Stomach smooth muscle (tissue), 2 donors: Measurements from ENCODE around the gene OR8U1.
"Not testable (repeated sequence)": the region's sequence is repeated elsewhere in the genome, so short reads cannot be mapped to it uniquely, and the experiment has no call there.

ENCODE experiments used
- H3K27ac ChIP-seq: one replicate; pipeline ENCODE4 v1.7.0; 2013; ENCODE audit warnings: mild to moderate bottlenecking, low read length, inconsistent platforms
- H3K27me3 ChIP-seq, 2 donors: one replicate each; pipeline ENCODE4 v1.7.0; 2013; ENCODE audit warnings: low read length in 2 of 2; ENCODE audit not compliant: insufficient read depth in 2 of 2, control insufficient read depth in 1 of 2
- H3K36me3 ChIP-seq, 2 donors: one replicate each; pipeline ENCODE4 v1.7.0; 2013; ENCODE audit warnings: low read length in 2 of 2; ENCODE audit not compliant: control insufficient read depth in 2 of 2, insufficient read depth in 2 of 2
- H3K4me1 ChIP-seq: one replicate; pipeline ENCODE4 v1.7.0; 2013; ENCODE audit warnings: low read length; ENCODE audit not compliant: control insufficient read depth, insufficient read depth
- H3K4me3 ChIP-seq, 2 donors: one replicate each; pipeline ENCODE4 v1.7.0; 2013; ENCODE audit warnings: low read length in 2 of 2
- H3K9ac ChIP-seq, 2 donors: one replicate each; pipeline ENCODE4 v1.7.0; 2013; ENCODE audit warnings: low read length in 2 of 2, mild to moderate bottlenecking in 1 of 2
- H3K9me3 ChIP-seq, 2 donors: one replicate each; pipeline ENCODE4 v1.7.0; 2013; ENCODE audit warnings: low read length in 2 of 2; ENCODE audit not compliant: control insufficient read depth in 2 of 2
- donor health status: healthy.
- donor health status: Pancreatic carcinoma.

OR8U1 gene

DNA sequence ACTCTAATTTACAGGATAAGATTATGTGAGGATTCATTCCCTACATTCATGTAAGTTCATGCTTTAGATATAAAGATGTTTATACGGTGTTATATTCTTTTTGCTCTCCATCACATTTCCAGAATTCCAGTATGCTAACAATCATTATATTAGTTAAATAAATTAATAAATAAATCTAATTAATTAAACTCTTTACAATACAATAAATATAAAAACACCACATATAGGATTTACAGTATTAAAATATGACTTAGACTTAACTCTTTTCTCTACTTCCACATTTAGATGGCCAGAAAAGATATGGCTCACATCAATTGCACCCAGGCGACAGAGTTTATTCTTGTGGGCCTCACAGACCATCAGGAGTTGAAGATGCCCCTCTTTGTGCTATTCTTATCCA lies at the start of gene OR8U1:
Gene OR8U1 (plus strand): TSS at position 301 of the 400 bp plus-strand sequence. CDS start 0 bp downstream, at position 301.
- no peaks in the 10 kb centered on the region for H3K9me3 ChIP-seq
- H3K36me3 ChIP-seq = no peaks in the 10 kb centered on the region
- H3K4me3 ChIP-seq = no peak within 1 kb of the TSS

GRCh38 chr11:56331861-56332491 lies 43.4 kb upstream of the OR8U1 start:
- Histone ChIP-seq H3K4me3 (no peak overlapping the region), H3K27ac (no peak overlapping the region), H3K9me3 (no peaks in the 10 kb centered on the region), H3K36me3 (no peaks in the 10 kb centered on the region), H3K9ac (no peak overlapping the region), H3K27me3 (no peaks in the 10 kb centered on the region), H3K4me1 (no peaks in the 10 kb centered on the region)

More for the DNA sequence above, at the start of gene OR8U1:
- H3K27ac ChIP-seq = no peak within 1 kb of the TSS
- no peaks in the 10 kb centered on the region for H3K27me3 ChIP-seq
- no peak within 1 kb of the TSS for H3K9ac ChIP-seq
- H3K4me1 ChIP-seq = no peaks in the 10 kb centered on the region

DNA sequence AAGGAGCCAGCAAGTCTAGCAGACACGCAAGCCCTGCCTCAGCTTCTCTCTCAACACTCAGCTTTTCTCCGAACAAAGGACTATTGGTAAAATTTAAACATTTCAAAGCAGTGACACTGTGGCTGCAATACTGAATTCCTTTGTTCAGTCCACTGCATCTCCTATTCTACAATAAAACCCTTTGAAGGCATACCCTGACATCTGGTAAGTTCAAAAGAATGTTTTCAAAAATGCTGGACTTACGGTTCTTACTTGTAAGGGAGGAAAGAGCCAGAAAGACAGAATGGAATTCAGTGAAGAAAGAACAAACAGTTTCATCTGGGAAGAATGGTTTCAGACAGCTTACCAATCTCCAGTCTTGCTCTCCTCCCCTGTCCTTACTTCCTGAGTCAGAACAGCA lies 42.3 kb upstream of the OR8U1 start:
- no peaks in the 10 kb centered on the region for H3K4me1 ChIP-seq
- no peak overlapping the region for H3K9ac ChIP-seq
- H3K9me3 ChIP-seq = no peaks in the 10 kb centered on the region
- H3K36me3 ChIP-seq = no peaks in the 10 kb centered on the region
- no peak overlapping the region for H3K4me3 ChIP-seq
- H3K27ac ChIP-seq = no peak overlapping the region
- H3K27me3 ChIP-seq = no peaks in the 10 kb centered on the region

DNA sequence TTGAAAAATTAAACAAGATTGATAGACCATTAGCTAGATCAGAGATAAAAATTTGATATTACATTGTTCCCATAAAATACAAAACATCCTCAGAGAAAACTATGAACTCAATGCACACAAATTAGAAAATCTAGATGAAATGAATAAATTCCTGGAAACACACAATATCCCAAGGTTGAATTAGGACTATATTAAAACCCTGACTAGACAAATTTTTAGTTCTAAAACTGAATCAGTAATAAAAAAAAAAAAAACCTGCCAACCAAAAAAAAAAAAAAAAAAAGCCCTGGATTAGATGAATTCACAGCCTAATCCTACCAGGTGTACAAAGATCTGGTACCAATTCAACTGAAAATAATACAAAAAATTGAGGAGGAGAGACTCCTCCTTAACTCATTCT lies 35.1 kb upstream of the OR8U1 start:
- no peaks in the 10 kb centered on the region for H3K4me1 ChIP-seq
- no peak overlapping the region for H3K27ac ChIP-seq
- no peaks in the 10 kb centered on the region for H3K27me3 ChIP-seq
- H3K4me3 ChIP-seq = no peak overlapping the region
- no peaks in the 10 kb centered on the region for H3K9me3 ChIP-seq
- H3K36me3 ChIP-seq = no peaks in the 10 kb centered on the region
- no peak overlapping the region for H3K9ac ChIP-seq

DNA sequence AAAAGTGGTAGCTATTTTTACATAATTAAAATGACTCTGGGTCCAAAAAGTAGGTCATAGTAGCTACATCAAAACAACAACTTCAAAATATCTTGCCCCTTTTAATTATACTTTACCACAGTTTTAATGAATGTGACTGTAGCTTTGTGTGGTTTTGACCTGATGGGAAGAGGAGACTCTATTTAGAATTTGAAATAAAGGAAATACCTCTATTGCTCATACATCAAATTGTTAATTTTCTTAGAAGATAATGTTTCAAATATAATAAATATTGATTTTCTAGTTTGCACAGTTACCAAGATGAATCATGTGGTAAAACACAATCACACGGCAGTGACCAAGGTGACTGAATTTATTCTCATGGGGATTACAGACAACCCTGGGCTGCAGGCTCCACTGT lies 29.7 kb upstream of the OR8U1 start, which contains the start of gene OR8K1:
Gene OR8K1 (plus strand): TSS at position 301 of the 400 bp plus-strand sequence. CDS start 0 bp downstream, at position 301.
- no peaks in the 10 kb centered on the region for H3K36me3 ChIP-seq
- no peak within 1 kb of the TSS for H3K27ac ChIP-seq
- no peak within 1 kb of the TSS for H3K9ac ChIP-seq
- H3K27me3 ChIP-seq = no peaks in the 10 kb centered on the region
- H3K4me1 ChIP-seq = no peaks in the 10 kb centered on the region
- H3K9me3 ChIP-seq = no peaks in the 10 kb centered on the region
- no peak within 1 kb of the TSS for H3K4me3 ChIP-seq

DNA sequence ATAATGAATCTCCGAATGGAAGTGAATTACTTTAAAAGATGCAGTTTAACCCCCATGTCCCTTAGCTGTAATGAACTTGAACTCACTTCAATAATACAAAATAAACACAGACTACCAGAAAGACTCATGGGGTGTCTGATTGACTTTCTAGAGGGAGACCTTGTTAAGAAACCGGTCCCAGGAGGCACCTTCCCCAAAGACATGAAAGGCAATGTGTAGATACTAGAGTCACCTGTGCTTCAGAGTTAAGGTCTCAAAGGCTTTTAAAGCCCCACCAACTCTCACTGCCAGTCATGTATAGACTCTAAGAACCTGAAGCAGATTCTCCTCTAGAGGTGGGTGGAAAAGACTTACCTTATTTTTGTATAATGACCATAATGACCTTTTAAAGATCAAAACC lies 21.4 kb upstream of the OR8U1 start, which contains the start of gene OR8J1:
Gene OR8J1 (plus strand): TSS at position 301 of the 400 bp plus-strand sequence. CDS start 5,956 bp downstream, outside the sequence.
- H3K9me3 ChIP-seq = no peaks in the 10 kb centered on the region
- no peaks in the 10 kb centered on the region for H3K4me1 ChIP-seq
- no peak within 1 kb of the TSS for H3K4me3 ChIP-seq
- H3K9ac ChIP-seq = no peak within 1 kb of the TSS
- no peak within 1 kb of the TSS for H3K27ac ChIP-seq
- H3K36me3 ChIP-seq = no peaks in the 10 kb centered on the region
- H3K27me3 ChIP-seq = no peaks in the 10 kb centered on the region

DNA sequence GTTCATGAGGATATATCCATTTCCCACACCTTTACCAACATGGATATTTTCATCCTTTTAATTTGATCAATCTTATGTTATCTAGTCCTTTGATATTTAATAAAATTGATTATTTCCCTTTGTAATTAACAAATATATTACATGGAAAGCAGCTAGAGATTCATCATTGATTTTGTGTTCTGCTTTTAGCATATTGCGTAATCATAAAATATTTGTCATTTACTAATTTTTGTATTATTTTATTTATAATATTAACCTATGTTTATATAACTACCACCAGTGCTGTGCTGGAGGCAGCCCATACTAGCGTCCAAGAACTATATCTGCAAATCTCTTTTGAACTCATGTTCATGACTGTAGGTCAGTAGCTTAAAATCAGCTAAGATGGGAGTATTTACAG lies 4.7 kb downstream of the OR8U1 start:
- Histone ChIP-seq H3K27me3 (no peaks in the 10 kb centered on the region), H3K4me1 (no peaks in the 10 kb centered on the region), H3K9ac (no peak overlapping the region), H3K27ac (no peak overlapping the region), H3K4me3 (no peak overlapping the region), H3K36me3 (no peaks in the 10 kb centered on the region), H3K9me3 (no peaks in the 10 kb centered on the region)

DNA sequence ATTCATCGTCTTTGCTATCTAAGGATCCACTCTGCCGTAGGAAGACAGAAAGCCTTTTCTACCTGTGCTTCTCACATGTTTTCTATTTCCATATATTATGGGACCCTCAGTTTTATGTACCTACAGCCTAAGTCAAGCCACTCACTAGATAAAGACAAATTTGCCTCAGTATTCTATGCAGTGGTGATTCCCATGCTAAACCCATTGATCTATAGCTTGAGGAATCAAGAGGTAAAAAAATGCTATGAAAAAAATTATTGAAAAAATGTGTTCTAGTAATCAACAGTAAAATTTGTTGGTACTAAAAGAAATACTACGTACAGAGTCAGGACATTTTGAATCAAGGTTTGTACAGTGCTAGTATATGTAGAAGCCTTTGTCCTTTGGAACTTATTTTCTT lies 19.0 kb downstream of the OR8U1 start:
- no peak overlapping the region for H3K9ac ChIP-seq
- H3K4me1 ChIP-seq = no peaks in the 10 kb centered on the region
- no peaks in the 10 kb centered on the region for H3K27me3 ChIP-seq
- no peaks in the 10 kb centered on the region for H3K9me3 ChIP-seq
- H3K4me3 ChIP-seq = no peak overlapping the region
- H3K36me3 ChIP-seq = no peaks in the 10 kb centered on the region
- no peak overlapping the region for H3K27ac ChIP-seq

DNA sequence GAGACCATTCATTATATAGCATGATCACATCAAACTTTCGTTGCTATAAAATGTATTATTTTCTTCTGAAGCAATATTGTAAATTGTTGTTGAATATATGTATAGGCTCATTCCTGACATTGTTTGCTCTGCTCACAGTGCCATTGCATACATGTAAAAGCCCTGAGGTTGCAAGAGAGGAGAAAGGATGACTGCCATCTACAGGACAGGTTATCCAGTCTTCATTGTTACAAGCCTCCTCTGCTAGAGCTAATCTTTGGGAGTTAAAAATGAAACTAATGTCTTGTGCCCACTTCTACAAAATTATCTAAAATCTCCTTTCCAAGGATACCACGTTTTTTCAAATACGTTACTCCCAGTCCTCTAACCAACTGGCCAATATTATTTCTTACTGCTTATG lies 20.6 kb downstream of the OR8U1 start:
- H3K4me1 ChIP-seq = no peaks in the 10 kb centered on the region
- no peaks in the 10 kb centered on the region for H3K9me3 ChIP-seq

GRCh38 chr11:56401858-56402461 lies 26.5 kb downstream of the OR8U1 start:
- H3K27ac ChIP-seq, H3K36me3 ChIP-seq, H3K9me3 ChIP-seq, H3K9ac ChIP-seq, H3K27me3 ChIP-seq, H3K4me1 ChIP-seq, H3K4me3 ChIP-seq: not testable (repeated sequence)

More for the DNA sequence above, 20.6 kb downstream of the OR8U1 start:
- H3K9ac ChIP-seq = no peak overlapping the region
- H3K27ac ChIP-seq = no peak overlapping the region
- H3K4me3 ChIP-seq = no peak overlapping the region
- H3K36me3 ChIP-seq = no peaks in the 10 kb centered on the region
- no peaks in the 10 kb centered on the region for H3K27me3 ChIP-seq

- H3K9me3 ChIP-seq = peaks cover 0 to 3% of the 10 kb centered on the region in 2 donors
- H3K27ac ChIP-seq = no peak overlapping the region
- no peaks in the 10 kb centered on the region for H3K27me3 ChIP-seq
- no peaks in the 10 kb centered on the region for H3K36me3 ChIP-seq
- no peak overlapping the region for H3K4me3 ChIP-seq
- no peak overlapping the region for H3K9ac ChIP-seq
- no peaks in the 10 kb centered on the region for H3K4me1 ChIP-seq
These were observed 29.0 kb downstream of the OR8U1 start for GRCh38 chr11:56404393-56404792.
